Breast epithelium (tissue), 4 donors: Measurements from ENCODE around the gene ST7L. TPM values are rescaled to one million over a fixed set of nuclear protein-coding genes. Genes with fewer than 3 reads are reported as not detected.

Source experiments
- DNase-seq, 2 donors: peaks; one replicate each; pipeline ENCODE4 v3.0.0-alpha.2; 2019; ENCODE audit warnings: low spot score in 2 of 2
- H3K27ac ChIP-seq, 2 donors: fragments of 200-600 bp; sonication (generic) in 1 of 2; one replicate each; pipeline ENCODE4 v1.5.1; 2016 to 2019; ENCODE audit warnings: mild to moderate bottlenecking in 1 of 2
- H3K27me3 ChIP-seq, 2 donors: fragments of 200-600 bp; sonication (generic) in 1 of 2; one replicate each; pipeline versions ENCODE4 v1.5.1 to v1.6.0; 2017 to 2019; ENCODE audit warnings: control low read depth in 1 of 2, mild to moderate bottlenecking in 1 of 2
- H3K36me3 ChIP-seq: fragments of 200-600 bp; one replicate; pipeline ENCODE4 v1.5.1; 2019
- H3K4me1 ChIP-seq, 2 donors: fragments of 200-600 bp; sonication (generic); one replicate each; pipeline ENCODE4 v1.5.1; 2016 to 2019; ENCODE audit warnings: control low read depth in 1 of 2
- H3K4me3 ChIP-seq, 3 donors: fragments of 200-600 bp; sonication (generic); 1 replicate in 2 of 3; 2 replicates in 1 of 3; pipeline ENCODE4 v1.5.1; 2016 to 2019; ENCODE audit warnings: mild to moderate bottlenecking in 3 of 3, moderate library complexity in 2 of 3
- H3K9me3 ChIP-seq, 2 donors: fragments of 200-600 bp; sonication (generic) in 1 of 2; one replicate each; pipeline ENCODE4 v1.5.1; 2016 to 2019; ENCODE audit warnings: control low read depth in 1 of 2
- POLR2A ChIP-seq: fragments of 450-650 bp; IDR thresholded peaks from one replicate; pipeline ENCODE4 v1.6.1; 2016; ENCODE audit warnings: antibody characterized with exemption, mild to moderate bottlenecking, moderate library complexity
- POLR2AphosphoS5 ChIP-seq, 3 donors: sonication (generic); formaldehyde crosslinking; IDR thresholded peaks; one replicate each; pipeline ENCODE4 v1.6.1; 2017; ENCODE audit warnings: antibody characterized with exemption in 3 of 3
- intact Hi-C: fragments of 100-400 bp; cut with DNase I; formaldehyde crosslinking; loops from one replicate; pipeline ENCODE4 v1.15.1; 2023; ENCODE audit warnings: low total_unique reads
- total RNA-seq, 3 donors: library from RNA; depleted of rRNA; stranded (reverse); fragments of >200 nt; gene quantifications; one replicate each; pipeline ENCODE4 v1.1.0, GENCODE V29; 2016
- TF ChIP-seq, protein P1 (sequence below), 3 donors: fragments of 450-650 bp; IDR thresholded peaks; one replicate each; pipeline ENCODE4 v1.5.1; 2016 to 2017; ENCODE audit warnings: antibody characterized with exemption in 3 of 3, mild to moderate bottlenecking in 3 of 3, moderate library complexity in 3 of 3

ST7L gene
- total RNA-seq, 3 donors from 2014 or later: 20.6 to 36.0 (median 25.9) TPM

DNA sequence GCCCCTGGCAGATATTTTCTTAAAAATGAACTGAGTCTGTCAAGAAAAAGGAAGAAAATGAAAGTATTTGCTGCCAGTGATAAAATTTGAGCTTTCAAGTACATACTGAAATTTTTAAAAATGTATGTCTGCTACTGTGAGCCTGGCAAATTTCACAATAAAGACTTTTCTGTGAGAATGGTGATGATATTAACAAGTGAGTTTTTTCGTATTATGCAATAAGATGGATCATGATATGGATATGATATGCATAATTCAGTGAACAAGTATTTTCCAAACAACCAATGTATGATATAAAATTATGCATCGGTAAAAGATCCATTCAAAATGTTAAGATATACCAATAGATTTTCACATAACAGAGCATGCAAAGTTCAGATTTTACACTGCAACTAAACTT is 15.9 kb downstream of the ST7L start:
- no peaks in the 10 kb centered on the region for H3K36me3 ChIP-seq
- no peaks in the 10 kb centered on the region for H3K4me1 ChIP-seq
- no peak overlapping the region for H3K4me3 ChIP-seq
- H3K27me3 ChIP-seq: no peaks in the 10 kb centered on the region
- H3K27ac ChIP-seq: no peak overlapping the region
- no peaks in the 10 kb centered on the region for H3K9me3 ChIP-seq
- intact Hi-C loops: no loop called here
- DNase-seq: no peak
- TF ChIP-seq, protein P1, sequence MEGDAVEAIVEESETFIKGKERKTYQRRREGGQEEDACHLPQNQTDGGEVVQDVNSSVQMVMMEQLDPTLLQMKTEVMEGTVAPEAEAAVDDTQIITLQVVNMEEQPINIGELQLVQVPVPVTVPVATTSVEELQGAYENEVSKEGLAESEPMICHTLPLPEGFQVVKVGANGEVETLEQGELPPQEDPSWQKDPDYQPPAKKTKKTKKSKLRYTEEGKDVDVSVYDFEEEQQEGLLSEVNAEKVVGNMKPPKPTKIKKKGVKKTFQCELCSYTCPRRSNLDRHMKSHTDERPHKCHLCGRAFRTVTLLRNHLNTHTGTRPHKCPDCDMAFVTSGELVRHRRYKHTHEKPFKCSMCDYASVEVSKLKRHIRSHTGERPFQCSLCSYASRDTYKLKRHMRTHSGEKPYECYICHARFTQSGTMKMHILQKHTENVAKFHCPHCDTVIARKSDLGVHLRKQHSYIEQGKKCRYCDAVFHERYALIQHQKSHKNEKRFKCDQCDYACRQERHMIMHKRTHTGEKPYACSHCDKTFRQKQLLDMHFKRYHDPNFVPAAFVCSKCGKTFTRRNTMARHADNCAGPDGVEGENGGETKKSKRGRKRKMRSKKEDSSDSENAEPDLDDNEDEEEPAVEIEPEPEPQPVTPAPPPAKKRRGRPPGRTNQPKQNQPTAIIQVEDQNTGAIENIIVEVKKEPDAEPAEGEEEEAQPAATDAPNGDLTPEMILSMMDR (IDR thresholded peaks at IDR 0.05): no peak
- TF ChIP-seq POLR2AphosphoS5 (IDR thresholded peaks at IDR 0.05): no peak
- no peak for TF ChIP-seq POLR2A

DNA sequence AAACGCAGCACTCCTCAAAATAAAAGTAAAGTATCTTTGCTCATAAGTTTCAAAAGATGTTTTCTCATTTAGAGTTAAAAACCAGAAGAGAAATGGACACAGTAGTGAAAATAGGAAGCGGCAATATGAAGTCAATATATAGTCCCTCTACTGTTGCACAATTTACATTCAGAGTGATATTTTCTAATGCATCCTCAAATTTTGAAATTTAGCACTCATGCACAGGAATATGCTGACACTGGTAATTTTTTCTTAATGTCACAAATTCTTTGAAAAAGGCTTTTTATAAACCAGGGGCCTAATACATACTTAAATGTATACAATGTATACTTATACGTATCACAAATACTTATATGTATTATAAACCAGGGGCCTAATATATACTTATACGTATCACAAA is 19.5 kb downstream of the ST7L start:
- intact Hi-C loops: no loop called here
- Histone ChIP-seq H3K9me3 (no peaks in the 10 kb centered on the region), H3K27me3 (no peaks in the 10 kb centered on the region), H3K4me3 (no peak overlapping the region), H3K36me3 (no peaks in the 10 kb centered on the region), H3K27ac (no peak overlapping the region), H3K4me1 (no peaks in the 10 kb centered on the region)
- TF ChIP-seq, protein P1 (IDR thresholded peaks at IDR 0.05): no peak
- TF ChIP-seq POLR2AphosphoS5 (IDR thresholded peaks at IDR 0.05): no peak
- TF ChIP-seq POLR2A: no peak
- DNase-seq: no peak

DNA sequence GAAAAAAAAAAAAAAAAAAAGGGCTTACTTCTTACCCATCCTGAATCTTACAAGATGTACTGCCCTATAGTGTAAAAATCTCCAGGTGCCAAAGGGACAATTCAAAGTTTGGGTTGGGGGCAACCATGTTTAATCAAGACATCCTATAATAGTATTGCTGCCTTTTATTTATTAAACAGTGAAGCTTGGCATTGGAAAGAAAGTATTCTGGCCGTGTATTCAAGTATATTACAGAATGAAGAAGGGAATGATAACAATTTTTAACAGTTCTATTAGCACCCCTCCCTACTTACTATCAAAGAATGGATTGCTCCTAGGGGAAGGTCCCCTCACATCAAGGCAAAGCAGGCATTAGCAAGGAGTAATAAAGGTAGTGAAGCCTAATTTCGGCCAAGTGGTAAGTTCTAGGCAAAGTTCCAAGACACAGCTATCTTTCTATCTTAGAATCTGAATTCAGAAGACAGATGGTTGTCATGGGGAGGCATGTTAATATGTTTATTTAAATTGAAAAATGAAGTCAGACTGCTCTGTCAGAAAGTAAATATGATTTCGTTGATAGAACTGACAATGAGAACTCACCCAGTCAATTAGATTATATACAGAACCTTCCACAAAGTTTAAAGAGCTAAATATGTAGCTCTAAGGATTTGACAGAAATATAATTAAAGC is 24.6 kb downstream of the ST7L start:
- H3K27me3 ChIP-seq: no peaks in the 10 kb centered on the region
- H3K4me1 ChIP-seq: no peaks in the 10 kb centered on the region
- no peak overlapping the region for H3K4me3 ChIP-seq
- H3K36me3 ChIP-seq: no peaks in the 10 kb centered on the region
- H3K9me3 ChIP-seq: no peaks in the 10 kb centered on the region
- H3K27ac ChIP-seq: no peak overlapping the region
- TF ChIP-seq, protein P1 (IDR thresholded peaks at IDR 0.05): no peak
- no peak for TF ChIP-seq POLR2AphosphoS5 (IDR thresholded peaks at IDR 0.05)
- DNase-seq: no peak
- intact Hi-C loops: no loop called here

DNA sequence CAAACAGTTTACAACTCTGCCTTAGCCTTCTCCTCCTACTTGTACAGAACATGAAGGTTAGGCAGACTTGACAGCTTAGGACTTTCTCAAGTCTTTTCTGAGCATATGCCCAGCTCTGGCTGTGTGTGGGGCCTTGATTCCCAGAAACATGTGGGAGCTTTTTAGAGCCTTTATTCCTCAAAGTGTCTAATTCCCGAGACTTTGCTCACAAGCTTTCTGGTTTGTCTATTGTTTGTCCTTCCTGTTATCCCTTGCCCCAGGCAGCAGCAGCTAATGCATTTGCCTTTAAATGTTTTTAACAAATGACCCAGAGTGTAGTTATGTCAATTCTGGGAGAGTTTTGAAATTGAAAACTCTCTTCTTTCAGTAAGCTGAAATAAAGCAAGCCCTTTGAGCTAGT is 29.2 kb downstream of the ST7L start:
- DNase-seq: no peak
- Histone ChIP-seq H3K36me3 (no peaks in the 10 kb centered on the region), H3K4me3 (no peak overlapping the region), H3K4me1 (no peaks in the 10 kb centered on the region), H3K27me3 (no peaks in the 10 kb centered on the region), H3K9me3 (no peaks in the 10 kb centered on the region), H3K27ac (no peak overlapping the region)
- TF ChIP-seq POLR2AphosphoS5 (IDR thresholded peaks at IDR 0.05): no peak
- no peak for TF ChIP-seq POLR2A
- TF ChIP-seq, protein P1 (IDR thresholded peaks at IDR 0.05): no peak
- intact Hi-C loops: no loop called here

DNA sequence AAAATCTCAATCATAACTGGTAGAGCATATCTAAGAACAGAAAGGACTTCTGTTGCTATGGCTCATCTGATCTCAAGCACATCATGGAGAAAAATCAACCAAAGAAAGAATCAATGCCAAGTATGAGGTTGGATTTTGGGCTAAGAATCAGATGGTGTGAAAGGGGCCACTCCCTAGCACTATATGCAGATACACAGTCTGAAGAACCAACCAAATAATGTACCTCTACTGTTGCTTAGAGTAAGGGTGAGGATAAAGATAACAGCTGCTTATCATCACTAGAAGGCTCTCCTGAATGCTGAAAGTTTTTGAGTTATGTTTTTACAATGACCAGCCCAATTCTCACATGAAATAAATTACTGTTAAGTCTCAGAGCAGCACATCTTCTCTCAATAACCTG is 35.6 kb downstream of the ST7L start:
- no peak for DNase-seq
- Histone ChIP-seq H3K9me3 (no peaks in the 10 kb centered on the region), H3K36me3 (no peaks in the 10 kb centered on the region), H3K4me1 (no peaks in the 10 kb centered on the region), H3K27me3 (no peaks in the 10 kb centered on the region), H3K27ac (no peak overlapping the region), H3K4me3 (no peak overlapping the region)
- TF ChIP-seq POLR2AphosphoS5 (IDR thresholded peaks at IDR 0.05) (no peak), POLR2A (no peak)
- intact Hi-C loops: no loop called here
